NCI-H1092 treated with DMSO at 0.1 percent for 48 hours (cell line): ENCODE data around the gene MANBA.

Source experiments
- DNase-seq: peaks from one replicate; lab custom pipeline; 2025; lab: John Stamatoyannopoulos, UW

The MANBA gene

GRCh38 chr4:102678107-102678506 is 82.7 kb downstream of the MANBA start:
- DNase-seq, result no peak

GRCh38 chr4:102675141-102675540 is 85.6 kb downstream of the MANBA start:
- no peak for DNase-seq

- no peak for DNase-seq
Observed at GRCh38 chr4:102667001-102667400, 93.8 kb downstream of the MANBA start.

- no peak for DNase-seq
Observed at GRCh38 chr4:102665527-102665926, 95.2 kb downstream of the MANBA start.

- DNase-seq, result no peak
Observed at GRCh38 chr4:102663073-102663472, 97.7 kb downstream of the MANBA start.

GRCh38 chr4:102657206-102657605 is 103.6 kb downstream of the MANBA start:
- DNase-seq, result no peak

- no peak for DNase-seq
Observed at GRCh38 chr4:102647117-102647516, 113.7 kb downstream of the MANBA start.

GRCh38 chr4:102642631-102643298 is 118.0 kb downstream of the MANBA start:
- no peak for DNase-seq

- DNase-seq, result no peak
Observed at GRCh38 chr4:102641793-102642192, 119.0 kb downstream of the MANBA start.

- no peak for DNase-seq
Observed at GRCh38 chr4:102640669-102641068, 120.1 kb downstream of the MANBA start.

- DNase-seq, result no peak
Observed at GRCh38 chr4:102639598-102639997, 121.2 kb downstream of the MANBA start.

GRCh38 chr4:102638621-102639020 is 122.1 kb downstream of the MANBA start:
- no peak for DNase-seq

- no peak for DNase-seq
Observed at GRCh38 chr4:102637391-102637790, 123.4 kb downstream of the MANBA start.

- DNase-seq, result no peak
Observed at GRCh38 chr4:102633100-102633499, 127.7 kb downstream of the MANBA start.

GRCh38 chr4:102632241-102633065 is 128.3 kb downstream of the MANBA start:
- DNase-seq, result no peak

- no peak for DNase-seq
Observed at GRCh38 chr4:102631616-102632015, 129.2 kb downstream of the MANBA start.

GRCh38 chr4:102629673-102630072 is 131.1 kb downstream of the MANBA start:
- DNase-seq, result no peak

- DNase-seq, result no peak
Observed at GRCh38 chr4:102627831-102628523, 132.8 kb downstream of the MANBA start.

- no peak for DNase-seq
Observed at GRCh38 chr4:102625232-102625930, 135.4 kb downstream of the MANBA start.

- no peak for DNase-seq
Observed at GRCh38 chr4:102624505-102624904, 136.3 kb downstream of the MANBA start.

- peak; percentile 34 for DNase-seq
Observed at GRCh38 chr4:102623622-102624021, 137.1 kb downstream of the MANBA start.
